ENCODE data around the gene NPHP4.

NPHP4 gene

GRCh38 chr1:5877683-5878530 is 114.3 kb downstream of the NPHP4 start:
- DNase-seq (ENCODE audit: low spot score): no peak

GRCh38 chr1:5877001-5877400 is 115.2 kb downstream of the NPHP4 start:
- no peak for DNase-seq (ENCODE audit: low spot score)

- DNase-seq (ENCODE audit: low spot score): no peak
Measured at GRCh38 chr1:5876094-5876650, 116.1 kb downstream of the NPHP4 start.

GRCh38 chr1:5875345-5875910 is 116.8 kb downstream of the NPHP4 start:
- no peak for DNase-seq (ENCODE audit: low spot score)

- DNase-seq (ENCODE audit: low spot score): no peak
Measured at GRCh38 chr1:5874416-5875110, 117.7 kb downstream of the NPHP4 start.

GRCh38 chr1:5873556-5873955 is 118.7 kb downstream of the NPHP4 start:
- DNase-seq (ENCODE audit: low spot score): no peak

- no peak for DNase-seq (ENCODE audit: low spot score)
Measured at GRCh38 chr1:5872886-5873285, 119.3 kb downstream of the NPHP4 start.

- no peak for DNase-seq (ENCODE audit: low spot score)
Measured at GRCh38 chr1:5868931-5869500, 123.2 kb downstream of the NPHP4 start.

- DNase-seq (ENCODE audit: low spot score): no peak
Measured at GRCh38 chr1:5865774-5866173, 126.5 kb downstream of the NPHP4 start.

GRCh38 chr1:5865056-5865455 is 127.2 kb downstream of the NPHP4 start:
- no peak for DNase-seq (ENCODE audit: low spot score)

GRCh38 chr1:5864256-5864655 is 128.0 kb downstream of the NPHP4 start:
- DNase-seq (ENCODE audit: low spot score): no peak

GRCh38 chr1:5863238-5863637 is 129.0 kb downstream of the NPHP4 start:
- DNase-seq (ENCODE audit: low spot score): no peak

GRCh38 chr1:5861871-5862825 is 130.1 kb downstream of the NPHP4 start:
- no peak for DNase-seq (ENCODE audit: low spot score)

- no peak for DNase-seq (ENCODE audit: low spot score)
Measured at GRCh38 chr1:5860277-5860676, 131.9 kb downstream of the NPHP4 start.

GRCh38 chr1:5859766-5860165 is 132.5 kb downstream of the NPHP4 start:
- no peak for DNase-seq (ENCODE audit: low spot score)

- DNase-seq (ENCODE audit: low spot score): no peak
Measured at GRCh38 chr1:5858844-5859407, 133.3 kb downstream of the NPHP4 start.

- no peak for DNase-seq (ENCODE audit: low spot score)
Measured at GRCh38 chr1:5858246-5858645, 134.0 kb downstream of the NPHP4 start.

- no peak for DNase-seq (ENCODE audit: low spot score)
Measured at GRCh38 chr1:5857508-5858090, 134.6 kb downstream of the NPHP4 start.

GRCh38 chr1:5857011-5857410 is 135.2 kb downstream of the NPHP4 start:
- DNase-seq (ENCODE audit: low spot score): no peak

- DNase-seq (ENCODE audit: low spot score): no peak
Measured at GRCh38 chr1:5856246-5856815, 135.9 kb downstream of the NPHP4 start.

Data from CD4-positive, alpha-beta T cell treated with Interleukin-15 for 4 hours (primary cell).